ENCODE results near the gene RPL12. TPM values are rescaled to one million over a fixed set of nuclear protein-coding genes. Genes with fewer than 3 reads are reported as not detected.

The RPL12 gene
- total and polyA plus RNA-seq, 2 experiments from 2014 or later: 392 to 1,720 TPM

GRCh38 chr9:127492616-127493015 lies 41.4 kb upstream of the RPL12 start:
- Histone ChIP-seq H3K4me3 (no peak overlapping the region), H3K36me3 (replicated peaks; ENCODE audit: insufficient read depth, low read depth) (no peaks in the 10 kb centered on the region), H3K4me2 (no peak overlapping the region), H3K9me2 (replicated peaks; ENCODE audit: insufficient read depth) (no peaks in the 10 kb centered on the region), H3K27me3 (no peaks in the 10 kb centered on the region), H3K27ac (no peak overlapping the region), H2AFZ (no peak overlapping the region), H4K20me1 (ENCODE audit: insufficient read depth, poor library complexity, severe bottlenecking) (no peaks in the 10 kb centered on the region), H3K4me1 (ENCODE audit: insufficient read depth) (peaks cover 4% of the 10 kb centered on the region), H3K79me2 (no peaks in the 10 kb centered on the region), H3K9me3 (ENCODE audit: low read depth) (no peaks in the 10 kb centered on the region)
- 85% methylated on average over 14 of the region's 14 CpGs for WGBS (ENCODE audit: low lambda C conversion rate, missing lambda C conversion rate)
- DNase-seq (ENCODE audit: low spot score): no peak
- no peak for TF ChIP-seq EZH2phosphoT487 (IDR thresholded peaks at IDR 0.05; ENCODE audit: low read depth, severe bottlenecking, unreplicated experiment)
- TF ChIP-seq, protein P1, sequence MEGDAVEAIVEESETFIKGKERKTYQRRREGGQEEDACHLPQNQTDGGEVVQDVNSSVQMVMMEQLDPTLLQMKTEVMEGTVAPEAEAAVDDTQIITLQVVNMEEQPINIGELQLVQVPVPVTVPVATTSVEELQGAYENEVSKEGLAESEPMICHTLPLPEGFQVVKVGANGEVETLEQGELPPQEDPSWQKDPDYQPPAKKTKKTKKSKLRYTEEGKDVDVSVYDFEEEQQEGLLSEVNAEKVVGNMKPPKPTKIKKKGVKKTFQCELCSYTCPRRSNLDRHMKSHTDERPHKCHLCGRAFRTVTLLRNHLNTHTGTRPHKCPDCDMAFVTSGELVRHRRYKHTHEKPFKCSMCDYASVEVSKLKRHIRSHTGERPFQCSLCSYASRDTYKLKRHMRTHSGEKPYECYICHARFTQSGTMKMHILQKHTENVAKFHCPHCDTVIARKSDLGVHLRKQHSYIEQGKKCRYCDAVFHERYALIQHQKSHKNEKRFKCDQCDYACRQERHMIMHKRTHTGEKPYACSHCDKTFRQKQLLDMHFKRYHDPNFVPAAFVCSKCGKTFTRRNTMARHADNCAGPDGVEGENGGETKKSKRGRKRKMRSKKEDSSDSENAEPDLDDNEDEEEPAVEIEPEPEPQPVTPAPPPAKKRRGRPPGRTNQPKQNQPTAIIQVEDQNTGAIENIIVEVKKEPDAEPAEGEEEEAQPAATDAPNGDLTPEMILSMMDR (IDR thresholded peaks at IDR 0.05; ENCODE audit: poor library complexity): no peak
- no peak for TF ChIP-seq EZH2 (IDR thresholded peaks at IDR 0.05; ENCODE audit: borderline replicate concordance)

DNA sequence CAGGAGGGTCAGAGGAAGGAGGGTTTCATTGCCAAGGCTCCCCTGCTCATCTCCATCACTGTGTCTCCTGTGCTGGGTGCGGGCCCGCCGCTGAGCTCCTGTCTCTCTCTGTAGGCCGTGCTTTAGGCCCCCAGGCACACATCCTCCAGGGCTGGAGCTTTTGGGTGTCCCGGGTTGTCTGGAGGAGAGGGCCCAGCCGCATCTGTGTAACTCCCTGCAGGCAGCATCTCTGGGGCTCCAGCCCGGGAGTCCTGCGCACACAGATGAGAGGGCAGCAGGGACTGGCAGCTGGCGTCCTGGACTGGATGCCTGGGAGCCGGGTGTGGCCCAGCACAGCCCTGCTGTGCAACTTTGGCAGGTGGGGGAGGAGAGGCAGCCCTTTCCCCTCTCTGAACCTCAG lies 40.3 kb upstream of the RPL12 start:
- Histone ChIP-seq H3K4me2 (no peak overlapping the region), H4K20me1 (ENCODE audit: insufficient read depth, poor library complexity, severe bottlenecking) (no peaks in the 10 kb centered on the region), H3K79me2 (no peaks in the 10 kb centered on the region), H3K36me3 (replicated peaks; ENCODE audit: insufficient read depth, low read depth) (no peaks in the 10 kb centered on the region), H3K27ac (no peak overlapping the region), H2AFZ (no peak overlapping the region), H3K27me3 (no peaks in the 10 kb centered on the region), H3K4me3 (no peak overlapping the region), H3K9me3 (ENCODE audit: low read depth) (no peaks in the 10 kb centered on the region), H3K9me2 (replicated peaks; ENCODE audit: insufficient read depth) (no peaks in the 10 kb centered on the region), H3K4me1 (ENCODE audit: insufficient read depth) (peaks cover 4% of the 10 kb centered on the region)
- no peak for DNase-seq (ENCODE audit: low spot score)
- WGBS (ENCODE audit: low lambda C conversion rate, missing lambda C conversion rate): 97% methylated on average over 10 of the region's 10 CpGs
- no peak for TF ChIP-seq EZH2phosphoT487 (IDR thresholded peaks at IDR 0.05; ENCODE audit: low read depth, severe bottlenecking, unreplicated experiment)
- TF ChIP-seq, protein P1 (IDR thresholded peaks at IDR 0.05; ENCODE audit: poor library complexity): no peak
- TF ChIP-seq EZH2 (IDR thresholded peaks at IDR 0.05; ENCODE audit: borderline replicate concordance): no peak

- Histone ChIP-seq H3K79me2 (no peaks in the 10 kb centered on the region), H3K4me3 (no peak overlapping the region), H2AFZ (no peak overlapping the region), H3K27me3 (no peaks in the 10 kb centered on the region), H3K36me3 (replicated peaks; ENCODE audit: insufficient read depth, low read depth) (no peaks in the 10 kb centered on the region), H3K4me1 (ENCODE audit: insufficient read depth) (peaks cover 4% of the 10 kb centered on the region), H3K4me2 (no peak overlapping the region), H3K9me2 (replicated peaks; ENCODE audit: insufficient read depth) (no peaks in the 10 kb centered on the region), H3K9me3 (ENCODE audit: low read depth) (no peaks in the 10 kb centered on the region), H4K20me1 (ENCODE audit: insufficient read depth, poor library complexity, severe bottlenecking) (no peaks in the 10 kb centered on the region), H3K27ac (no peak overlapping the region)
- 90% methylated on average over 9 of the region's 9 CpGs for WGBS (ENCODE audit: low lambda C conversion rate, missing lambda C conversion rate)
- DNase-seq (ENCODE audit: low spot score): no peak
- TF ChIP-seq EZH2 (IDR thresholded peaks at IDR 0.05; ENCODE audit: borderline replicate concordance): no peak
- TF ChIP-seq, protein P1 (IDR thresholded peaks at IDR 0.05; ENCODE audit: poor library complexity): no peak
- no peak for TF ChIP-seq EZH2phosphoT487 (IDR thresholded peaks at IDR 0.05; ENCODE audit: low read depth, severe bottlenecking, unreplicated experiment)
These were observed 39.5 kb upstream of the RPL12 start for GRCh38 chr9:127490535-127491230.

Measured in hepatocyte (in vitro differentiated cells).